GM13976 (cell line): ENCODE data around the gene SNTB2.

ENCODE experiments used
- DNase-seq: peaks from one replicate; pipeline ENCODE4 v3.0.0; 2012; ENCODE audit warnings: low spot score
- in situ Hi-C: fragments of 300-500 bp; cut with MboI; formaldehyde crosslinking; loops from one replicate; pipeline ENCODE4 v1.12.0; 2022; ENCODE audit warnings: low sequenced_read_pairs, mixed read lengths, inconsistent platforms; ENCODE audit not compliant: unreplicated experiment
- TF ChIP-seq, protein P1 (sequence below): IDR thresholded peaks from 2 replicates; pipeline ENCODE4 v1.5.1; 2012; ENCODE audit warnings: borderline replicate concordance, mild to moderate bottlenecking; ENCODE audit not compliant: insufficient read depth; ENCODE audit errors: extremely low read depth, missing control alignments, control extremely low read depth

SNTB2 gene

DNA sequence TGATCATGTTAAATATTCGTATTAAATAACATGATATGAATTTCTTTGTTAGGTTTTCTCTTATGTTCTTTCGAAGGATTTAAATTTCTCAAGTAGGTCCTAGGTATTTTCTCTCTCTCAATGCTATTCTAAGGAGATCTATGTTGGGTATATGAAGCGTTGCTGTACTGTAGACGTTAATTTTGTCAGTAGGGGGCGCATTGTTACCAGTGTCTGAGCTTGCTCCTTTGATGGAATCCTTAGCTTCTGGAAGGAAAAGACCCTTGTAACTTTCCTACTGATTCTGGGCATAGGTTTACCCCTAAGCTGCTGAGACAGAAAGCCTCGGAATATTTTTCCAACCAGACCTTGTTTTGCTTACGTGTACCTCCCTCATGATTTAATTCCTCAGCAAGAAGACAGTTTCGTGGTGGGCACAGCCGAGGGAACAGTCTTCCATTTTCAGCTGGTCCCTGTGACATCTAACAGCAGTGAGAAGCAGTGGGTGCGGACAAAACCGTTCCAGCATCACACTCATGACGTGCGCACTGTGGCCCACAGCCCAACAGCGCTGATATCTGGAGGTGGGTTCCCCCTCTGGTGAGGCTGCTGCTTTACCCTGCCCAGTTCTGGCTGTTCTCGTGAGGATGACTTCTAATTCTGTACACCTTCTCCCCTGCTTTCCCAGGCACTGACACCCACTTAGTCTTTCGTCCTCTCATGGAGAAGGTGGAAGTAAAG is 36.7 kb upstream of the SNTB2 start:
- TF ChIP-seq, protein P1, sequence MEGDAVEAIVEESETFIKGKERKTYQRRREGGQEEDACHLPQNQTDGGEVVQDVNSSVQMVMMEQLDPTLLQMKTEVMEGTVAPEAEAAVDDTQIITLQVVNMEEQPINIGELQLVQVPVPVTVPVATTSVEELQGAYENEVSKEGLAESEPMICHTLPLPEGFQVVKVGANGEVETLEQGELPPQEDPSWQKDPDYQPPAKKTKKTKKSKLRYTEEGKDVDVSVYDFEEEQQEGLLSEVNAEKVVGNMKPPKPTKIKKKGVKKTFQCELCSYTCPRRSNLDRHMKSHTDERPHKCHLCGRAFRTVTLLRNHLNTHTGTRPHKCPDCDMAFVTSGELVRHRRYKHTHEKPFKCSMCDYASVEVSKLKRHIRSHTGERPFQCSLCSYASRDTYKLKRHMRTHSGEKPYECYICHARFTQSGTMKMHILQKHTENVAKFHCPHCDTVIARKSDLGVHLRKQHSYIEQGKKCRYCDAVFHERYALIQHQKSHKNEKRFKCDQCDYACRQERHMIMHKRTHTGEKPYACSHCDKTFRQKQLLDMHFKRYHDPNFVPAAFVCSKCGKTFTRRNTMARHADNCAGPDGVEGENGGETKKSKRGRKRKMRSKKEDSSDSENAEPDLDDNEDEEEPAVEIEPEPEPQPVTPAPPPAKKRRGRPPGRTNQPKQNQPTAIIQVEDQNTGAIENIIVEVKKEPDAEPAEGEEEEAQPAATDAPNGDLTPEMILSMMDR: peak; percentile 68
- DNase-seq: peak; percentile 73
- in situ Hi-C loops: loop anchor here (10.0 kb wide), 1 partner anchor 134 kb away; no protein-coding TSS in a partner anchor

DNA sequence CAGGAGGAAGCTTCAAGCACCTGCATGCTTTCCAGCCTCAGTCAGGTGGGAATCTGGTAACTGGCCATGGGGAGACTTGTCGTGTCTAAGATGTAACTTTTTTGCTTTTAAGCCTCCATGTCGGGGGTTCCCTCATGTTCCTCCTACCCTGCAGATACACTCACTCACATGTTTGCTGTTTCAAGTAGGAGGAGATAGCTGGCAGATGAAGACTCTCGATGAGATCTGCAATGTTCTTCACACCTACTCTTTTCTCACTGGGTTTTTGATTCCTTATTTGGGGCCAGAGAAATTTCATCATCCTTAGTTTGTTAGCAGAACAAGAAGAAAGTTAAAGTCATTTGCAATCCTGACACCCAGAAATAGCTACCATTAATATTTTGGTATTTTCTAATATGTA is 29.8 kb upstream of the SNTB2 start:
- DNase-seq: no peak
- TF ChIP-seq, protein P1: no peak
- in situ Hi-C loops: loop anchor here (10.0 kb wide), 1 partner anchor 128 kb away; no protein-coding TSS in a partner anchor

DNA sequence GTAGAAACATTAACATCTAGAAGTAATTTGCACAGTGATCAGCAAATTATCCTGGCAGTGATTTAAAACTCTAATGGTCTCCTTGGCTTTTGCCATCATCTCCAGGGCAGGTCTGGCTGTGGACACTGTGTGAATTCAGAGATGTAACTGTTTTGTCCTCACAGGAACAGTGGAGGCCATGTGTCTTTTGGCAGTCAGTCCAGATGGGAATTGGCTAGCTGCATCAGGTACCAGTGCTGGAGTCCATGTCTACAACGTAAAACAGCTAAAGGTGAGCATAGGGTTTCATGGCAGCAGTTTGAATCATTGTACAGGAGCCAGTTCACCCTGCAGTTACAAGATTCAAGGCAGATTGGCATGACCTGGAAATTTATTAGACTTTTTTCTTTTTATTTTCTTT is 26.8 kb upstream of the SNTB2 start:
- DNase-seq: no peak
- TF ChIP-seq, protein P1: no peak
- in situ Hi-C loops: no loop called here

DNA sequence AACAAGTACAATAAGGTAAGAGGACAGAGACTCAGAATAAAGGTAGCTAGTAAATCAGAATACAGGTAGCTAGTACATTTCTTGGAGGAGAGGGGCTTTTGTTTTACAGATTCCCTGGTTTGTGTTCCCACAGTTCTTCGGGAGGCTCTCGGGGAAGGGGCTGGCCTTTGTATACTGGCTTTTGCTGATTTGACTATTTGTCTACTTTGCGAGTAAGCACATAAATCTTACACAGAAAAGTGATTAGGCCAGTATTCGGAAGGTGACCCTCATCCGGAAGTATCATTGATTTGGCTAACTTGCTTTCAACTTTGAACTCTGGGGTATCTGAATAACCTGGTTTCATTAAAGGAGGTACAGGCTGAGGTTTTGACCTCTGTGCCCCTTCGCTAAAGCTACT is 21.4 kb upstream of the SNTB2 start:
- in situ Hi-C loops: no loop called here
- TF ChIP-seq, protein P1: no peak
- DNase-seq: no peak

DNA sequence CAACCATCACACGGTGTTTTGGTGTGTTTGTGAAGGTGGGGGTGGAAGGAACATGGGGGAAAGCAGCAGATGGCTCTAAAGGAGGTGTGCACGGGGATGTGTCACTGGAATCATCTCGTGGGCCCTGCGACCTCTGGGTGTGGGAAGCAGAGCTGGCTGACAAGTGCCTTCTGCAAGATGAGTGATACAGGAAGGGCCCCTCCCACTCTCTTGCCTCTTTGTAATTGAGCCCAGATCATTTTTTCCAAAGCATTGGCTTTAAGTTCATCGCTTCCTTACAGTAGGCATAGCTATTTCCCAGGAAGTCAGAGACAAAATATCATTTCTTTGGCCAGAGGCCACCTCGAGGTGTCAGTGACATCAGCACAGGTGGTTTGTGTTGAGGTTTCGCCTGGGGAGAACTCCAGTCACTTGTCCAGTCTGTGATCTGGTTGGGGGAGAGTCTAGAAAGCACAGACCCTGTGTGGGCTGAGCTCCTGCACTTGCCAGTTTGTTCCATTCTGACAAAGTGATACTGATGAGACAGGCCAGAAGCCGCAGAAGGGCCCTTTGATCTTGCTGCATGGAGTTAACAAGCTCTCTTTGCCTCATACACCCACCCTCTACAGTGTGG is 20.6 kb upstream of the SNTB2 start:
- DNase-seq: peak; percentile 72
- in situ Hi-C loops: no loop called here
- TF ChIP-seq, protein P1: no peak

DNA sequence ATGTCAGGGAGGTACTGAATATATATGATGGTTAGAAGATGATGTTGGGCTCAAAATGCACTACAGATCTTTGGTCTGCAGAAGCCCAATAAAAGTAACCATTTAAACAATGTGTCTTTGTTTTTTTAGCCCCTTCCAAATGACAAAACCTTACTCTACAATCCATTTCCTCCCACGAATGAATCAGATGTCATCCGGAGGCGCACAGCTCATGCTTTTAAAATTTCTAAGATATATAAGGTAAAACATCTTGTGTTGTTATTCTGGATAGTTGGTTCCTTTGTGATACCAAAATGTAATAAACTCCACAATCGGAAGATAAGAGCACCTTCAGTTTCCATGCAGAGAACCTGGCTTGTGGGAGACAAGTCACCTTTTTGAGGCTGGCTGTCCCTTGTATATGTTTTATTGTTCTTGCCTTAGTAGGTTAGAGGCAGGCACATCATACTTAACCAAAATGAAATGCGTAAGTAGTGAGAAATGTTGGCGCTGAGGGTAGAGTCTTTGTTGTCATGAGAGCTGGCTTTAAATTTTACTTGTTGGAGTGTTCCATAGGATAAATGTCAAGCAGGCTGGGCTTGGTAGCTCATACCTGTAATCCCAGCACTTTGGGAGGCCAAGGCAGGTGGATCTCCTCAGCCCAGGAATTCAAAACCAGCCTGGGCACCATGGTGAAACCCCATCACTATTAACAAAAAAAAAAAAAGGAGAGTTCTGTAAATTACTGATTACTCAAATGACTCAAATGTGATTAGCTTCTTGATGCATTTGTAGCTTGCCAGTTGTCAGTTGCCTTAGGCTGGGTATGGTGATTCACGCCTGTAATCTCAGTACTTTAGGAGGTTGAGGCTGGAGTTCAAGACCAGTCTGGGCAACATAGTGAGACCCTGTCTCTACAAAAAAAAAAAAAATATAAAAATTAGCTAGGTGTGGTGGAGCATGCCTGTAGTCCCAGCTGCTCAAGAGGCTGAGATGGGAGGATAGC is 19.7 kb upstream of the SNTB2 start:
- TF ChIP-seq, protein P1: no peak
- in situ Hi-C loops: no loop called here
- no peak for DNase-seq
